ENCODE data around the gene TNFRSF14.

Gene TNFRSF14

GRCh38 chr1:2556277-2556677 lies at the start of gene TNFRSF14:
Gene TNFRSF14, plus strand, starts transcription at chr1:2556371. Its CDS starts 294 bp downstream, at chr1:2556665.
- TF ChIP-seq ZFX (IDR thresholded peaks at IDR 0.05; ENCODE audit: borderline replicate concordance) (no peak), CTCF (IDR thresholded peaks at IDR 0.05) (no peak)
- H3K27ac ChIP-seq = peak within 1 kb of the TSS; percentile 29; the same call in 1 of the 2 replicates

GRCh38 chr1:2506901-2507565 lies 49.1 kb upstream of the TNFRSF14 start:
- no peak for TF ChIP-seq ZFX (IDR thresholded peaks at IDR 0.05; ENCODE audit: borderline replicate concordance)
- no peak for TF ChIP-seq CTCF (IDR thresholded peaks at IDR 0.05)
- no peak overlapping the region for H3K27ac ChIP-seq

DNA sequence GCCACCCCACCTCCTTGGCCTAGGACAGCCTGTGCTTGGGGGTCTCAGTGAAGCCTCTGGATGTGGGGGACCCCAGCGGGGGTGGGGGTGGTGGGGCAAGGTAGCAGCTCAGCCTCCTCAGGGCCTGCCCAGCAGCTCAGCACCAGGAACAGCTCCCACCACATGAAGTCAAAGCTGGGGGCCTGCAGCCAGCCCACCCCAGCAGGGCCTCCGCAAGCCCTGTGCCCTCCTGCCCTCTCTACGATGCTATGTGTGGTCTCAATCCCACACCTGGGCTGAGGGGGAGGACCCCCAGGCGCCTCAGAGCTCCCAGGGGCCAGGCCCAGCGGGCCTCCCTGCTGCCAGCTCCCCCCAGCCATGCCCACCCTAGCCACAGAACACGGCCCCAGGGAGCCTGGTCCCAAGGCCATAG lies 48.4 kb upstream of the TNFRSF14 start:
- TF ChIP-seq CTCF (IDR thresholded peaks at IDR 0.05) = no peak
- no peak for TF ChIP-seq ZFX (IDR thresholded peaks at IDR 0.05; ENCODE audit: borderline replicate concordance)
- H3K27ac ChIP-seq = no peak overlapping the region

DNA sequence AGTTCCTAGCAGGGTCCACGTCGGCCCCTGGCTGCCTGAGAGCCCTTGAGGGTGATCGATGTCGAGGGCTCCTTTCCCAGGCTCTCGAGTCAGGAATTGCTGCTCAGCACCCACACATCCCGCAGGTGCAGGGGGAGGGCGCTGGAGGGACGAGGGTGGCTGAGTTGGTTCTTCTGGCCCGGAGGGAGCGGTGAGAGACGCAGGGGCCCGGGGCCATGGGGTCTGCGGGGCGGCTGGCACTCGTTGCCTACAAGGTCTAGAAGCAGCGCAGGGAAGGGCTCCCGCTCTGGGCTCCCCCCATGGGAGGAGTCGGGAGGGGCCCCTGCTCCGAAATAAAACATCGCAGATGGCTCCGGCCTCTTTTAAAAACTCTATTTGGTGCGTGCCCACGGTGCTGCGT lies 48.0 kb upstream of the TNFRSF14 start:
- no peak for TF ChIP-seq CTCF (IDR thresholded peaks at IDR 0.05)
- H3K27ac ChIP-seq = no peak overlapping the region

GRCh38 chr1:2508751-2509150 lies 47.4 kb upstream of the TNFRSF14 start:
- TF ChIP-seq ZFX (IDR thresholded peaks at IDR 0.05; ENCODE audit: borderline replicate concordance) (no peak), CTCF (IDR thresholded peaks at IDR 0.05) (no peak)
- no peak overlapping the region for H3K27ac ChIP-seq

DNA sequence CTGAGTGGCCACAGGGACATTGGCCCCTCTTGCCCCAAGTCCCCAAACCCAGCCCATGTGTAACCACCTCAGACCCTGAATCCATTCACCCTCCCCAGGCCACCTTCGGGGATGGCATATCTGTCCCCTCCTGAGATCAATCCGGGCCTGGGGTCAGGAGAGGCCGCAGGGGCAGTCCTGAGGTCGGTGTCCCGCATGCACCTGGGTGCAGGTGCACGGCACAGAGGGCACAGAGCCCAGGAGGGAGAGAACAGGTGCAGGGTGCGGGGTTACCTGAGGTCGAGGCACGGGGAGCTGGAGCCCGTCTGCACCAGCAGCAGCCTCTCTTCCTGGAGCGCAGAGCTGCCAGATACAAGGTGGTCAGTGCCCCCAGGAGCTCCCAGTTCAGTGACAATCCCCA lies 46.6 kb upstream of the TNFRSF14 start:
- H3K27ac ChIP-seq = no peak overlapping the region
- TF ChIP-seq CTCF (IDR thresholded peaks at IDR 0.05) (no peak), ZFX (IDR thresholded peaks at IDR 0.05; ENCODE audit: borderline replicate concordance) (no peak)

- TF ChIP-seq CTCF (IDR thresholded peaks at IDR 0.05) = no peak
- no peak for TF ChIP-seq ZFX (IDR thresholded peaks at IDR 0.05; ENCODE audit: borderline replicate concordance)
Measured at GRCh38 chr1:2510366-2511155, 45.6 kb upstream of the TNFRSF14 start.

More at GRCh38 chr1:2510366-2511155, 45.6 kb upstream of the TNFRSF14 start:
- H3K27ac ChIP-seq = no peak overlapping the region

All from 22Rv1 (cell line).